NCI-H69 (cell line): ENCODE data around the gene NID2.

ENCODE experiments used
- DNase-seq: peaks from one replicate; lab custom pipeline; 2025; lab: John Stamatoyannopoulos, UW

The NID2 gene

DNA sequence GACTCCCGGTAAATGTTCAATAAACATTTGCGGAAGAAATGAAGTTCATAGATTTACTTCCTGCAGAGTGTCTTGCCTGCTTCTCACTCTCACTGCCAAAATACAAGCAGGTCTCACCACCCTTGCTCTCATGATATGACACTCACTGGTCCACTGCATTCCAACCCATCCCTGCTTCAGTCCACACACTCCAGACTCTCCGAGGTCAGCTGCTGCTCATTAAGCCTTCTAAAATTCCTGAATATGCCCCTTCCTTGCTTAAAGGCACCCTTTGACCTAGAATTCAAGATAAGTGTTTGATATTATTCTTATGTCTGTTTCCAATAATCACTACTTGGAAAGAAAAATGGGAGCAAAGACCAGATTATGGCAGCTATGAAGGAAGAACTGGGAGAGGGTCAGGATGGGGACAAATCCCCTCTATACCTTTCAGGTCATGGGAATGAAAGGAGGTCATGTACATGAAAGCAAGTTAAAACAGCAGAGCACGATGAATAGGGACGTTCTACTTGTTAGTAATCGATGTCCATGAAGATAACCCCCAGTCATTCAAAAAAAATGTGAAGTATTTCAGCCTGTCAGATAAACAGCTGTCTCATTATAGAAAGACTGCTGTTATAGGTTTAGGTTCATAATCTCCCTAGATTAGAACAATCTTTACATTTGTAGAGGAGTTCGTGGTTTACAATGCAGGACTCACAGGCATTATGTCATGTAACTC is 10.5 kb upstream of the NID2 start:
- DNase-seq, result no peak

DNA sequence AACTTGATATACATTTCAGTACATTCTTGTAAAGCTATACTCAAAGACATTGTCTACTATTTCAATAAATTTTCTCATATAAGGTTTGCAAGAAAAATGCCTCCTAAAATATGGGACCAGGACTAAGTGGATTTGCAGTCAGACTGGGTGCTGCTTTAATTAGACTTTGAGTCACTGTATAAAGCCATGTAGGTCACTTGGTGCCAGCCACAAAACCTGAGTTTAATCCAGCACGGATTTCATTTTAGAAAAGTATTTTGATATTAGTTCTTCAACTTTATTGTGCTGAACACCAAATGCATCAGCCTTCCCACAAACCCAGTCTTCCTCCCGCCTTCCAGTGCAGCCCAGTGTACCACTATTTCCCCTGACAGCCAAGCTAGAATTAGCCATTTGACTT is 9.9 kb upstream of the NID2 start:
- DNase-seq, result no peak

GRCh38 chr14:52078095-52078531 is 9.3 kb upstream of the NID2 start:
- DNase-seq, result no peak

- DNase-seq, result peak; percentile 11
Observed at GRCh38 chr14:52077256-52077979, 8.6 kb upstream of the NID2 start.

DNA sequence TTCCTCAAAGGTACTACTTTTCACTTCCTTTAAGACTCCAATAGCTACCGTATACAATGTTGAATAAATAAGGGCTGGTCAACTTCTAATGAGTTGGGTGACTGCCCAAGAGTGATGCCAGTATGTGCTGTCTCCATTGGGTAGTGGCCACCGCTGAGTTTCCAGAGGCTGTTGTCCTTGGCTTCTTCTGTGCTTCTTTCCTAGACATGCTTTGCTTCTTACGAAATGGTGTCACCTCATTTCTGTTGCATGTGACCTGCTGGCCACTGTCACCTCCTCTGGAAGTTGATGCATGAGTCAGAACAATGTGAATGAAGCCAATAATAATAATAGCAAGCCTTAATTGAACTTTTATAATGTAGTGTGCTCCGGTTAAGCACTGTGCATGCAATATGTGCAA is 7.5 kb upstream of the NID2 start:
- DNase-seq, result no peak

DNA sequence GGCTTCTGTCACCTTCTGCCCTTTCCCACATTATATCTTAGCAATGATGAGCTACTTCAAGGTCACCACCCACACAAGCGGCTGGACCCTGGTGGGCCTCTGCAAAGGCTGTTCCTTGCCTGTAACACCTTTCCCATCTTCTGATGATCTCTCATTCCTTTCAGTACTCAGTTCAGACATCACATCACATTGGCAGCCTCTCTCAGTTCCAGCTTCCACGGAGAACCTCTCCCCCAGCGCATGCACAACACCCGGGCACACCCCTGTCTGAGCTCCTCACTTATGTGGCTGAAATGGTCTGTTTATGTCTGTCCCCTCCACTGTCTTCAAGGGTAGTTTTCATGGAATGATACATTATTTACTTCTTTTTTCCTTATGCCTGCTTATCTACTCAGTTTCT is 6.5 kb upstream of the NID2 start:
- no peak for DNase-seq

DNA sequence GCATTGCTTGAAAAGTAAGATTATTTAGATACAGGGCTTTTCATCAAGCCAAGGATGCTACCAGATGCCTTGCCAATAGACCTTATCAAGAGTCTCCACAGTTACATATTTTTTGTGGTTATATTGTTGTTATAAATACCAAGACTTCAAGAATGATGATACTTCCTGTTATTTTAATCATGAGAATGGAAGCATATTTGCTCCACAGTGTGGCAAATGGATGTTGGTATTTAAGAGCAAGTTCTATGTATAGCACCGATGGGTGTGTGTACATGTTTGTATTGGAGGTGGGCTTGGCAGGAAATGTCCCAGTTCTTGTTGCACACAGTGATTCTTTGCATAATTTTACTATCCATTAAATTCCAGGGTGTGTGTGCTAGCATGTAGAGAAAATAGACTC is 4.4 kb upstream of the NID2 start:
- no peak for DNase-seq

- no peak for DNase-seq
Observed at GRCh38 chr14:52072266-52072780, 3.5 kb upstream of the NID2 start.

GRCh38 chr14:52071675-52072074 is 2.8 kb upstream of the NID2 start:
- peak; percentile 38 for DNase-seq

DNA sequence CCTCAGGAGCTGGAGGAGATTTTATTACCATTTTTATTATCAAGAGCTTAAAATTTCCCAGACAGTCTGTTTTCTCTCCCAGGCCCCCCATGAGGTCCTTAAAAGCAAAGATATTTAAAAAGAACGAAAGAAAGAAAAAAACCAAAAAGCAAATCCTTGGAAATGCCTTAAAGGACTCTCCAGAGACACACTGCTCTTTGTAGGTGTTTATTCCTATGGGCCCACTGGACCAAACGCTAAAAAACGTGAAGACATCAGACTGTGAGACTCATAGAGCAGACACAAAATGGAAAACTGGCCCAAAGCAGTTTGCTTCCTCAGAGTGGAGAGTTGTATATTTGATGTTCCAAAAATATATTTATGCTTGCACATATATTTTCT is 1.2 kb upstream of the NID2 start:
- DNase-seq, result no peak

DNA sequence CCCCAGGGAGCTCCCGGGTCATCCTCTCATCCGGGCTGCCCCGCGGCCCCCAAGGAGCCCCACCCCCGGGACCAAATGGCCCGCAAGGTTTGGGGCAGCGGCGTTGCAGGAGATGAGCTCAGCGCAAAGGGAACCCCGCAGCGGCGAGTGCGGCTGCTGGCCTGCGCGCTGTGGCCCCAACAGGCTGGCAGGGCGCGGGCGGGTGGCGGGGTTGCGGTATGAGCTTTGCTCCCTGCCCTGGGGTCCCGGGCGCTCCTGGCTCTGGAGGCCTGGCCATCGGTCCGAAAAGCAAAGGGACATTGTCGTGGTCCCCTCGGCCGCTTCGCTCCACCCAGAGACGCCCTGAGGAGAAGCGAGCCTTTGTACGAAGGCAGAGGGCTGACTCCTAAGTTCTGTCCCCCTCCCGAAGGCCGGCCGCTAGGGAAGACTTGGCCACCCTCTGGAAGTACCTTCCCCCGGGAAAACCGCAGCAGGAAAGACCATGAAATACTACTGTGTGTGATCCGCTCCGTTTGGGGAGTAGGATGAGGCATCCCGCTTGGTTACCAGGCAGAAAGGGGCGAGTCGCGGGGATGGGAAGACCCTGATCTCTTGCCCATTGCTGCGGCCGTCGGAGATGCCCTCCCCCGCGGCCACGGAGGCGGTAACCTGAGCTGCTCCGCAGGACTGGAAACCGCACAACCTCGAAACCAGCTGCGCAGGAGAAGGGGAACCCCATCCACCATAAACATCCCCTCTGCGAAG is 620 bp upstream of the NID2 start:
- DNase-seq, result peak; percentile 43

GRCh38 chr14:52067873-52068614 is 815 bp downstream of the NID2 start:
- peak; percentile 71 for DNase-seq

GRCh38 chr14:52064174-52064573 is 4.7 kb downstream of the NID2 start:
- DNase-seq, result no peak

GRCh38 chr14:52063052-52063462 is 5.8 kb downstream of the NID2 start:
- DNase-seq, result no peak

DNA sequence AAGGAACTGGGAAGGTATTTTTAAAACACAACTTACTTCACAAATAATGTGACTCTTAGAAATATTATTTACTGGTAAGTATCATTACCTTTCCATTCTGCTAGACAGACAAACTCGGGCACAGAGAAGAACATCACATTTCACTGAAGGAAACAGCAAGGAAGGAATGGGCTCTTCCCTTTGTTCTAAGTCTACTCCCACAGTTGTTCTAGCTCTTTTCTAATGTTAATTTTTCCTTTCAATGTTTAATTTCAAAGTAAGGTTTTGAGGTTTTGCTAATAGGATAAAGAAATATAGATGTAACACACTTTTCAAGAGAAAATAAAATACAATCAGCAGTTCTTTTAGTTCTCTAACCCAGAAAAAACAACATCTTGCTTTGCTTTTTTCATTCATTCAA is 7.0 kb downstream of the NID2 start:
- no peak for DNase-seq

DNA sequence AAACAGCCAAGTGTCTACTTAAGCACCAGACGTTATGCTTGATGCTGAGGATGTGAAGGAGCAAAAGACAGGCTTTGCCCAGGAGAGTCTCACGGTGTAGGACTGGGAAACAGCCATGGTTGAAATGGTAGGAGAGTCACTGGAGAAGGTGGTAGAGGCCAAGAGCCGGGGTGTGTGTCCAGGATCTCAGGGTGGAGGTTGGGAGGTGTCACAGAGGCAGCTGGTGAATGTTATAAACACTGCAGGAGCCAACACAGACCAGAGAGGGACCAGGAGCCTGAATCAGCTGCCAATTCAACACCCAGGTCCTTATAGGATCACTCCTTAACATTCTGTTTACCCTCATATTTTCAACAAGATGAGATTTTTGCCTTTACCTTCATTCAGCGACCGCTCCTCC is 7.5 kb downstream of the NID2 start:
- DNase-seq, result no peak

DNA sequence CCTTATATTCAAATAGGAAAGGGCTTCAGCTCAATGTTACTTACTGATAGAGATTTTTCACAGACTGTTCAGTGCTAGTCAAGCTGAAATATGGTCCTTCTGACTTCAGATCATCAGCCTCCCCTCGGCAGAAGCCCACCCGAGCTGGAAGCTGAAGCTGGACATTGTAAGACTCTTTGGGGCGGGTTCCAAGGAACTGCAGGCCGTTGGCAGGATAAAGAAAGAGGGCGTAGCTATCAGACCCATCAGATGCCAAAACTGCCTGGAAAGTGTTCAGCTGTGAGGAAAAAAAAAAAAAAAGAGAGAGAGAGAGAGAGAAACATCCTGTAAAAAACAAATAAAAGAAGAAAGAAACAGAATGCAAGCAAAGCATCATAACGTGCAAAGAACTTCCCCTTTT is 8.8 kb downstream of the NID2 start:
- no peak for DNase-seq

DNA sequence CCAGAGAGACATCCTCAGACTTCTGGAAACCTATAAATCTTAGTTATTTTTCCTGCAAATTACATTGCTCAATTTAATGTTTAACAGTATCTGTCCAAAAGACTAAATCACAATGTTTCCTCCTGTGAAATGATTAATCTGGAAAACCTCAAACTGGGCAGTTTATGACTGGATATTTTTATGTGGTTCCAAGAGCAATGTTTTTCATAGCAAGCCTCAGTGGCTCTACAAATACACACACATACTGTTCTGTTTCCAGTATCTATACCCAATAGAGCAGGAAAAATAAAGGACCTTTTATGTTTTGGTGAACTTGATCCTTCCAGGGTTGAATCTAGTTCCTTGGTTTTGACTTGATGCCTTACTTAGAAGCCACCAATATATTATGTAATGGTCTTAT is 9.2 kb downstream of the NID2 start:
- DNase-seq, result no peak

GRCh38 chr14:52058341-52058740 is 10.5 kb downstream of the NID2 start:
- DNase-seq, result no peak

GRCh38 chr14:52055167-52055566 is 13.7 kb downstream of the NID2 start:
- DNase-seq, result no peak

- no peak for DNase-seq
Observed at GRCh38 chr14:52054678-52055077, 14.2 kb downstream of the NID2 start.

GRCh38 chr14:52053044-52053443 is 15.8 kb downstream of the NID2 start:
- no peak for DNase-seq
